Ishikawa (cell line): ENCODE data around the gene LIMK2.

ENCODE experiments used
- CEBPB ChIP-seq: IDR thresholded peaks from 2 replicates; pipeline ENCODE4 v1.6.1; 2012
- CREB1 ChIP-seq: IDR thresholded peaks from 2 replicates; pipeline ENCODE4 v1.6.1; 2012; ENCODE audit warnings: low read depth
- EGR1 ChIP-seq: IDR thresholded peaks from 2 replicates; pipeline ENCODE4 v1.6.1; 2012
- EP300 ChIP-seq: IDR thresholded peaks from 2 replicates; pipeline ENCODE4 v1.6.1; 2012; ENCODE audit warnings: borderline replicate concordance
- FOXM1 ChIP-seq: IDR thresholded peaks from 2 replicates; pipeline ENCODE4 v1.6.1; 2012; ENCODE audit warnings: low read depth, borderline replicate concordance
- MAX ChIP-seq: IDR thresholded peaks from 2 replicates; pipeline ENCODE4 v1.6.1; 2012
- NFIC ChIP-seq: IDR thresholded peaks from 2 replicates; pipeline ENCODE4 v1.6.1; 2012
- RAD21 ChIP-seq: IDR thresholded peaks from 2 replicates; pipeline ENCODE4 v1.6.1; 2012; ENCODE audit warnings: low read depth
- REST ChIP-seq: IDR thresholded peaks from 2 replicates; pipeline ENCODE4 v1.6.1; 2012; ENCODE audit warnings: low read depth, mild to moderate bottlenecking
- TAF1 ChIP-seq: IDR thresholded peaks from 2 replicates; pipeline ENCODE4 v1.6.1; 2012; ENCODE audit warnings: low read depth, mild to moderate bottlenecking
- TCF12 ChIP-seq: IDR thresholded peaks from 2 replicates; pipeline ENCODE4 v1.6.1; 2012; ENCODE audit warnings: low read depth
- TEAD4 ChIP-seq: IDR thresholded peaks from 2 replicates; pipeline ENCODE4 v1.6.1; 2012
- USF1 ChIP-seq: IDR thresholded peaks from 2 replicates; pipeline ENCODE4 v1.6.1; 2012
- YY1 ChIP-seq: IDR thresholded peaks from 2 replicates; pipeline ENCODE4 v1.6.1; 2012; ENCODE audit warnings: low read depth
- ZBTB7A ChIP-seq: IDR thresholded peaks from 2 replicates; pipeline ENCODE4 v1.6.1; 2012; ENCODE audit warnings: low read depth

The LIMK2 gene

GRCh38 chr22:31277741-31278140 is 65.6 kb downstream of the LIMK2 start:
- TF ChIP-seq YY1 (no peak), FOXM1 (no peak), EGR1 (no peak), MAX (no peak), TAF1 (no peak), USF1 (no peak), REST (no peak), EP300 (no peak), NFIC (no peak), TCF12 (no peak), TEAD4 (no peak), ZBTB7A (no peak), RAD21 (no peak)

- no peak for TF ChIP-seq RAD21
- TF ChIP-seq USF1 = no peak
- TF ChIP-seq FOXM1 = no peak
- TF ChIP-seq NFIC = peak; percentile 43; the same call in 1 of the 2 replicates
- peak; percentile 61; the same call in 1 of the 2 replicates for TF ChIP-seq EP300
- TF ChIP-seq MAX = no peak; the same call in 1 of the 2 replicates
- TF ChIP-seq CREB1 = no peak
- TF ChIP-seq TEAD4 = peak; percentile 50; the same call in 1 of the 2 replicates
- peak; percentile 71 for TF ChIP-seq TCF12
- TF ChIP-seq YY1 = no peak
These were observed 66.1 kb downstream of the LIMK2 start for GRCh38 chr22:31278151-31278621.

GRCh38 chr22:31278626-31279326 is 66.7 kb downstream of the LIMK2 start:
- TF ChIP-seq NFIC (no peak), TEAD4 (no peak), REST (no peak), ZBTB7A (no peak), FOXM1 (no peak), EP300 (no peak; the same call in 1 of the 2 replicates), USF1 (no peak), RAD21 (no peak), CREB1 (no peak)

- no peak for TF ChIP-seq YY1
- TF ChIP-seq NFIC = no peak
- no peak for TF ChIP-seq CEBPB
- TF ChIP-seq USF1 = no peak
- TF ChIP-seq MAX = no peak
- no peak for TF ChIP-seq TEAD4
- TF ChIP-seq TCF12 = no peak
- no peak for TF ChIP-seq REST
- no peak for TF ChIP-seq FOXM1
- TF ChIP-seq EGR1 = no peak
- no peak for TF ChIP-seq TAF1
- TF ChIP-seq RAD21 = no peak
These were observed 67.2 kb downstream of the LIMK2 start for GRCh38 chr22:31279327-31279669.
